ENCODE measurements around the gene HOXA3. TPM values are rescaled to one million over a fixed set of nuclear protein-coding genes. Genes with fewer than 3 reads are reported as not detected.
A peak's percentile ranks its signal among the peaks of the same experiment; 100 is the strongest.

HOXA3 gene
- total RNA-seq, 1 donor from 2014 or later, result not detected

DNA sequence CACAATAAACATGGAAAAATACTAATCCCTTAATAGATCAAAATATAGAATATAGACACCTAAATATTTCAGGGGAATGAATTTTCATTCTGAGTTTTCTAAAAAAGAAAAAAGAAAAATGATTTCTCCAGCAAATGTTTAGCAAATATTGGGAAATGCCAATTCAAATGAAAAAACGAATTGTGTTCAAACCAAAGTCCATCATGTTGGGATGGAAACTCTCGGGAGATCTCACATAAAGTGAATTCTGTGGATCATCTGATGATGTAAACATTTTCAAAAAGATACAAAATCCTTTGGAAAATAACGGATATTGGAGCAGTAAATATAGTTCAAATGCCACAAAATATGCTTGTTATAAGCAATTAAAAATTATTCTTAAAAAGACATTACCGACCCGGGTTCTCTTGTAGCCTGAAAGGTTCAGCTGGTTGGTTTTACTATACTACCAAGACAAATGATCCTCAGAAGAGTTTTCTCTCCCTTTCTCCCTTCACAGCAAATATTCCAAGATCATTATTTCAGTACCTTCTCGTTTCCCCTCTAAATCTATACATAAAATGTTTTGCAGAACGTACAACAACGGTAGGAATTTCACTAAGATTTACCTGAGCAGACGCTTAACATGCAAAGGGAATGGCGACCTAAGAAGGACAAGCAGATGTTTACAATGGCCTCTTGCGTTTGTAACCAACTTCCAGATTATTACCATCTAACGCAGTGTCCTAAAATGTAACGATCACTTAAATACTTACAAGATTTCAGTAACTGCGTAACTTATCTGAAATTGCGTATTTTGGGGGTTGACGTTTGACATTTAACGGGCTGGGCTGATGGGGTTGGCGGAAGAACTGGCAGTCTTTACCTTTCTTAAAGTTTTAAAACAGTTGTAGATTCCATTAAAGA is 45.0 kb upstream of the HOXA3 start:
- H3K4me1 ChIP-seq (ENCODE audit: insufficient read depth, low read length), result no peaks in the 10 kb centered on the region
- no peaks in the 10 kb centered on the region for H3K79me2 ChIP-seq (ENCODE audit: insufficient read depth, low read length)
- H3K36me3 Mint-ChIP-seq (ENCODE audit: low read depth, unreplicated experiment), result no peaks in the 10 kb centered on the region
- no peak for DNase-seq (ENCODE audit: low read depth)
- no peak overlapping the region for H3K27ac Mint-ChIP-seq (ENCODE audit: unreplicated experiment)
- H3K9ac ChIP-seq (ENCODE audit: low read length), result no peak overlapping the region
- FAIRE-seq, result no peak
- no peak overlapping the region for H3K4me2 ChIP-seq (ENCODE audit: low read length)
- peaks cover 17% of the 10 kb centered on the region for H3K9me3 Mint-ChIP-seq (ENCODE audit: unreplicated experiment)
- H3K4me1 Mint-ChIP-seq (ENCODE audit: low read depth, unreplicated experiment), result no peaks in the 10 kb centered on the region
- peaks cover 8% of the 10 kb centered on the region for H3K9me3 ChIP-seq (ENCODE audit: insufficient read depth, low read depth, low read length)
- H3K27me3 ChIP-seq (ENCODE audit: insufficient read depth, low read length), result peaks cover 94% of the 10 kb centered on the region
- H3K4me3 ChIP-seq (ENCODE audit: insufficient read depth, low read depth, low read length), result no peak overlapping the region
- TF ChIP-seq, protein P1, sequence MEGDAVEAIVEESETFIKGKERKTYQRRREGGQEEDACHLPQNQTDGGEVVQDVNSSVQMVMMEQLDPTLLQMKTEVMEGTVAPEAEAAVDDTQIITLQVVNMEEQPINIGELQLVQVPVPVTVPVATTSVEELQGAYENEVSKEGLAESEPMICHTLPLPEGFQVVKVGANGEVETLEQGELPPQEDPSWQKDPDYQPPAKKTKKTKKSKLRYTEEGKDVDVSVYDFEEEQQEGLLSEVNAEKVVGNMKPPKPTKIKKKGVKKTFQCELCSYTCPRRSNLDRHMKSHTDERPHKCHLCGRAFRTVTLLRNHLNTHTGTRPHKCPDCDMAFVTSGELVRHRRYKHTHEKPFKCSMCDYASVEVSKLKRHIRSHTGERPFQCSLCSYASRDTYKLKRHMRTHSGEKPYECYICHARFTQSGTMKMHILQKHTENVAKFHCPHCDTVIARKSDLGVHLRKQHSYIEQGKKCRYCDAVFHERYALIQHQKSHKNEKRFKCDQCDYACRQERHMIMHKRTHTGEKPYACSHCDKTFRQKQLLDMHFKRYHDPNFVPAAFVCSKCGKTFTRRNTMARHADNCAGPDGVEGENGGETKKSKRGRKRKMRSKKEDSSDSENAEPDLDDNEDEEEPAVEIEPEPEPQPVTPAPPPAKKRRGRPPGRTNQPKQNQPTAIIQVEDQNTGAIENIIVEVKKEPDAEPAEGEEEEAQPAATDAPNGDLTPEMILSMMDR (IDR thresholded peaks at IDR 0.05; ENCODE audit: insufficient read depth, low read depth, low read length), result no peak
- TF ChIP-seq EZH2 (IDR thresholded peaks at IDR 0.05; ENCODE audit: insufficient read depth, low read length), result peak; percentile 22
- H3K4me3 Mint-ChIP-seq (ENCODE audit: unreplicated experiment), result no peak overlapping the region
- H4K20me1 ChIP-seq (ENCODE audit: insufficient read depth, low read length), result peaks cover 27% of the 10 kb centered on the region
- no peak overlapping the region for H3K27ac ChIP-seq (ENCODE audit: low read depth, low read length)
- H3K27me3 Mint-ChIP-seq (ENCODE audit: low read depth, unreplicated experiment), result peaks cover 82% of the 10 kb centered on the region
- H3K36me3 ChIP-seq (ENCODE audit: insufficient read depth, low read length), result no peaks in the 10 kb centered on the region
- no peak overlapping the region for H2AFZ ChIP-seq (ENCODE audit: low read depth, low read length)

DNA sequence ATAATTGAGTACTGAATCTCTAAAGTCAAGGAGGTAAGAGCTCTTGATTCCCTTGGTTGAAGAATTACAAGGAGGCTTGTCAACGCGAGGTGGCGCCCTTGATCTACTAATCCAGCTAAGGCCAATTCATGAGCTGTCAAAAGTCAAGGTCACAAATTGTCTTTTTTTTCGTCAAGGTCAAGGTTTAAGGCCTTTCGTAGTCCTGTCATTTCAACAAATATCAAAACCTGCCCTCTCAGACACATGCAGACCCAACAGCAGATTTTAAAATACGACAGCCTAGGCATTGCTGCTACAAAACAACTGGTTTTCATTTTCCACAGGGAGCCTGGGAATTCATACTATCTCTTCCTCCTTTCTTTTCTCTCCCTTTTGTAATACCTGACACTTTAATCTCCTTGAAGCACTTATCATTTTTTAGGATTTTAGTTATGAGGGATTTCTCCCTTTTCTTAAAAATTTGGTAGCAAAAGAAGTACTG is 43.9 kb upstream of the HOXA3 start:
- Mint-ChIP-seq H3K36me3 (ENCODE audit: low read depth, unreplicated experiment) (no peaks in the 10 kb centered on the region), H3K4me3 (ENCODE audit: unreplicated experiment) (no peak overlapping the region), H3K27ac (ENCODE audit: unreplicated experiment) (no peak overlapping the region), H3K9me3 (ENCODE audit: unreplicated experiment) (peaks cover 15% of the 10 kb centered on the region), H3K4me1 (ENCODE audit: low read depth, unreplicated experiment) (no peaks in the 10 kb centered on the region), H3K27me3 (ENCODE audit: low read depth, unreplicated experiment) (peaks cover 81% of the 10 kb centered on the region)
- Histone ChIP-seq H2AFZ (ENCODE audit: low read depth, low read length) (no peak overlapping the region), H3K79me2 (ENCODE audit: insufficient read depth, low read length) (no peaks in the 10 kb centered on the region), H3K4me2 (ENCODE audit: low read length) (no peak overlapping the region), H3K27me3 (ENCODE audit: insufficient read depth, low read length) (peaks cover 94% of the 10 kb centered on the region), H4K20me1 (ENCODE audit: insufficient read depth, low read length) (peaks cover 17% of the 10 kb centered on the region), H3K36me3 (ENCODE audit: insufficient read depth, low read length) (no peaks in the 10 kb centered on the region), H3K4me1 (ENCODE audit: insufficient read depth, low read length) (no peaks in the 10 kb centered on the region), H3K4me3 (ENCODE audit: insufficient read depth, low read depth, low read length) (no peak overlapping the region), H3K9me3 (ENCODE audit: insufficient read depth, low read depth, low read length) (peaks cover 6% of the 10 kb centered on the region), H3K9ac (ENCODE audit: low read length) (no peak overlapping the region), H3K27ac (ENCODE audit: low read depth, low read length) (no peak overlapping the region)
- FAIRE-seq (peak; percentile 54), DNase-seq (ENCODE audit: low read depth) (peak; percentile 33)
- no peak for TF ChIP-seq EZH2 (IDR thresholded peaks at IDR 0.05; ENCODE audit: insufficient read depth, low read length)
- TF ChIP-seq, protein P1 (IDR thresholded peaks at IDR 0.05; ENCODE audit: insufficient read depth, low read depth, low read length), result peak; percentile 79
